SK-N-DZ (cell line): ENCODE measurements around the gene CFAP92.
"Not testable (repeated sequence)": the region's sequence is repeated elsewhere in the genome, so short reads cannot be mapped to it uniquely, and the experiment has no call there.

ENCODE experiments used
- DNase-seq: peaks from one replicate; pipeline ENCODE4 v3.0.0-alpha.2; 2015; ENCODE audit warnings: low spot score

The CFAP92 gene

GRCh38 chr3:128942161-128942952 lies 51.5 kb downstream of the CFAP92 start:
- DNase-seq: no peak

DNA sequence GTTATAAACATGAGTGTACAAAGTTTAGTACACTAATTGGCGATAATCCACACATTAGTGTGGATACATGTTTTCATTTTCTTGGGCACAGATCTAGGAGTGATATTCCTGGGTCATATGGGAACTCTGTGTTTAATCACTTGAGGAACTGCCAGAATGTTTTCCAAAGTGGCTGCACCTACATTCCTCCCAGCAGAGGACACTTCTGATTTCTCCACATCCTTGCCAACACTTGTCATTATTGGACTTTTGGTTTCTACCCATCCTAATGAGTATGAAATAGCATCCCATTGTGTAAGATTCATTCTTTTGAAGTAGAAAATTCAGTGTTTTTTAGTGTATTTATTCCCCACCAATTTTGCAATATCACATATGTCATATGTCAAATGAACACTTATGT lies 53.6 kb downstream of the CFAP92 start:
- no peak for DNase-seq

GRCh38 chr3:128936341-128936740 lies 57.5 kb downstream of the CFAP92 start:
- no peak for DNase-seq

GRCh38 chr3:128935922-128936321 lies 58.0 kb downstream of the CFAP92 start:
- DNase-seq: no peak

GRCh38 chr3:128933922-128934253 lies 60.0 kb downstream of the CFAP92 start:
- no peak for DNase-seq

GRCh38 chr3:128933213-128933921 lies 60.5 kb downstream of the CFAP92 start:
- no peak for DNase-seq

DNA sequence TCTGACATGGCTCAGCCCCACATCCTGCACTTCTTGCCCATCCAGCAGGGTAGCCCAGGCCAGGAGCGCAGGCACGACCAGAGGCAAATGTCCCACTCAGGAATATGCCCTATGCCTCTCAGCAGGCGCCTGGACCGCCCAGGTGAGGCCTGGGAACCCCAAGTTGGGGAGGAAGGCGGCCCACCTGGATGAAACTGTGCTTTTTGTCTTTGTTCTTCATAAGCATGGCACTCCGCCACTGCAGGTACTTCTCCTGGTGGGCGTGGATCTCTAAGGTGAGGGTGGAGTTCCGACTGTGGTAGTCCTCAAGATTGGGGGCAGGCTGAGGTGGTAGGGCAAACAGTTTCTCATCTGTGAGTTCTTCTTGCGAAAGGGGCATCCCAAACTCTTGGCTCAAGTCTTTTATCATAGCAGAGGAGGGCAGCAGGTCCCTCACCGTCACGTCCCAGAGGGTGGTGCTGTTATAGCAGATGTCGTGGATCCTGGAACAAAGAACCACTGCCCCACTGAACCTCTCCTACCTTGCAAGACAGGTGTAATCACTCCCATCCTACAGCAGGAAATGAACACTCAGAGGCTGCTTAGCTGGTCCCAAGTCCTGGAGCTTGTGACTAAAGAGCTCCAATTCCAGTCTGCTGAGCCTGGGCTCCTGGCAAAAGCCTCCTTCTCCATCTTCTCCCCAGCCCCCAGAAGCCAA lies 61.2 kb downstream of the CFAP92 start:
- no peak for DNase-seq

DNA sequence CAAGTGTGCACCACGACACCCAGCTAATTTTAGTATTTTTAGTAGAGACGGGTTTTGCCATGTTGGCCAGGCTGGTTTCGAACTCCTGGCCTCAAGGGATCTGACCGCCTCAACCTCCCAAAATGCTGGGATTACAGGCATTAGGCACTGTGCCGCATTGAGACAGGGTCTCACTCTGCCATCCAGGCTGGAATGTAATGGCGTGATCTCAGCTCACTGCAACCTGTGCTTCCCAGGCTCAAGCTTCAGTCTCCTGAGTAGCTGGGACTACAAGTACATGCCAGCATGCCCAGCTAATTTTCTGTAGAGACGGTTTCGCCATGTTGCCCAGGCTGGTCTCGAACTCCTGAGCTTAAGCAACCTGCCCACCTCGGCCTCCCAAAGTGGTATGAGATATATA lies 62.8 kb downstream of the CFAP92 start:
- no peak for DNase-seq

DNA sequence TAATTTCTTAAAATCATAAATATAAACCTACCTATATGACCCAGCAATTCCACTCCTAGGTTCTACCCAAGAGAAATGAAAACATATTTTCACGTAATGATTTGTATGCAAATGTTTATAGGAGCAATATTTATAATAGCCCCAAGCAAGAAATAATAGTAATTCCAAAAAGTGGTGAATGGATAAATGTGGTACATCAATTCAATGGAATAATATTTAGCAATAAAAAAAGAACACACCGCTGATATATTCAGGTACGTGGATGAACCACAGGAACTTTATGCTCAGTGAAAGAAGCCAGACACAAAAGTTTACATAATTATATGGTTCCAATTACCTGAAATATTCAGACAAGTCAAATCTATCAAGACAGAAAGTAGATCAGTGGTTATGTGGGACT lies 64.5 kb downstream of the CFAP92 start:
- no peak for DNase-seq

DNA sequence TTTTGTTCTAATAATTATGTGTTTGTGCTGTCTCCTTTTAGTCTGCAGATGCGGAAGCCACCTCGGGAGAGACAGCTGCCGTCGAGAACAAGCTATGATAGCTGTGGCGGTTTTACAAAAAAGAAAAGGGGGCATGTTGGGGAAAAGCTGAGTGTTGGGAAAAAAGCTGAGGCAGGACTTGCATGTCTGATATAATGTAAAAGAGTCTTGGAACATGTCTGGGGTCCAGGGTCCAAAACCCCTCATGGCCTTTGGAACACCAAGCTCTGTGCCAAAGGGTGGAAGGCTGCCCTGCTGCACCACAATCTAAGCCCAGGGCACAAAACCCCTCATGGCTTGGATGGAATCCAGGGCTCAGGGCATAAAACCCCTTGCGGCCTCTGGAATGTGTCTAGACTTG lies 69.9 kb downstream of the CFAP92 start:
- not testable (repeated sequence) for DNase-seq

GRCh38 chr3:128923576-128923975 lies 70.3 kb downstream of the CFAP92 start:
- no peak for DNase-seq

- no peak for DNase-seq
Measured at GRCh38 chr3:128922804-128923459, 70.9 kb downstream of the CFAP92 start.

DNA sequence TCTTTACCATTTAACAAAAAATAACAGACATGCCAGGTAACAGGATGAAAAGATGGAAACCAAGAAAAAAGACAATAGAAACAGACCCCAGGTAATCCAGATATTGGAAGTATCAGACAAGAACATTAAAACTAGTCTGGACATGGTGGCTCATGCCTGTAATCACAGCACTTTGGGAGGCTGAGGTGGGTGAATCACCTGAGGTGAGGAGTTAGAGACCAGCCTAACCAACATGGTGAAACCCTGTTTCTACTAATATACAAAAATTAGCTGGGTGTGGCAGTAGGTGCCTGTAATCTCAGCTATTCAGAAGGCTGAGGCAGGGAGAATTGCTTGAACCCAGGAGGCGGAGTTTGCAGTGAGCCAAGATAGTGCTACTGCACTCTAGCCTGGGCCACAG lies 73.9 kb downstream of the CFAP92 start:
- DNase-seq: no peak

- no peak for DNase-seq
Measured at GRCh38 chr3:128917291-128917690, 76.6 kb downstream of the CFAP92 start.

- DNase-seq: no peak
Measured at GRCh38 chr3:128914966-128915645, 78.8 kb downstream of the CFAP92 start.

GRCh38 chr3:128911911-128912310 lies 82.0 kb downstream of the CFAP92 start:
- no peak for DNase-seq

- DNase-seq: no peak
Measured at GRCh38 chr3:128910006-128910405, 83.9 kb downstream of the CFAP92 start.

DNA sequence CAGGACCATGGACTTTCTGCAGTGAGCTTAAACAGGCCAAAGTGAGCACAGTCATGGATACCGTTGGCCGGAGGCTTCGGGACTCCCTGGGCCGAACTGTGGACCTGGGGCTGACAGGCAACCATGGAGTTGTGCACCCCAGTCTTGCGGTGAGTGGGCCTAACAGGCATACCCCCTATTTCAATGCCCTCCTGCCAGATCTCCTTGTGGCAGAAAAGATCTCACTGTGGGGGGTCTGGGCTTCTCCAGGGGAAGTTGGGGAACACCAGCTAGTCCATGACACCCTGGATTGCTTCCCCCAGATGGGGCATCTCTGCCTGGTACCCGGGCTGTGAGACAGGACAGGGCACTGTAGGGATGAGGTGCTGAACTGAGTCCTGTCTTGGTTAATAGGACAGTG lies 84.9 kb downstream of the CFAP92 start:
- DNase-seq: no peak

- DNase-seq: no peak
Measured at GRCh38 chr3:128907706-128908445, 86.0 kb downstream of the CFAP92 start.

- DNase-seq: no peak
Measured at GRCh38 chr3:128906804-128907525, 86.9 kb downstream of the CFAP92 start.
